GM12878 (cell line): ENCODE results near the gene TASOR. TPM values are rescaled to one million over a fixed set of nuclear protein-coding genes. Genes with fewer than 3 reads are reported as not detected.

Experiments
- CBX5 ChIP-seq: sonication (generic); IDR thresholded peaks from 2 replicates; pipeline ENCODE4 v1.6.1; 2016; ENCODE audit warnings: low read depth, moderate library complexity, mild to moderate bottlenecking, inconsistent platforms
- CHD1 ChIP-seq: IDR thresholded peaks from 2 replicates; pipeline ENCODE4 v1.6.1; 2012; ENCODE audit warnings: low read depth, low read length, improper control_type of control experiment
- CREB1 ChIP-seq: IDR thresholded peaks from 2 replicates; pipeline ENCODE4 v1.6.1; 2012; ENCODE audit warnings: low read depth, mild to moderate bottlenecking, inconsistent platforms
- CREM ChIP-seq: IDR thresholded peaks from 2 replicates; pipeline ENCODE4 v1.6.1; 2014; ENCODE audit warnings: antibody characterized with exemption, low read depth
- EGR1 ChIP-seq, 2 experiments: IDR thresholded peaks; 1 replicate in 1 of 2; 2 replicates in 1 of 2; pipeline ENCODE4 v1.6.1; 2011 to 2012; ENCODE audit warnings: low read depth in 2 of 2, low read length in 2 of 2, borderline replicate concordance in 1 of 2, mild to moderate bottlenecking in 1 of 2, moderate library complexity in 1 of 2
- EP300 ChIP-seq, 2 experiments: fragments of 150-350 bp in 1 of 2; IDR thresholded peaks; 2 replicates each; pipeline ENCODE4 v1.6.1; 2011 to 2012; ENCODE audit warnings: low read depth in 2 of 2, low read length in 2 of 2, borderline replicate concordance in 1 of 2, improper control_type of control experiment in 1 of 2, inconsistent platforms in 1 of 2; ENCODE audit not compliant: control insufficient read depth in 1 of 2
- JUND ChIP-seq: IDR thresholded peaks from 2 replicates; pipeline ENCODE4 v1.6.1; 2012; ENCODE audit warnings: low read depth, mild to moderate bottlenecking, low read length, improper control_type of control experiment, moderate library complexity
- KLF5 ChIP-seq: fragments of 450-650 bp; IDR thresholded peaks from 2 replicates; pipeline ENCODE4 v1.6.1; 2014; ENCODE audit warnings: mild to moderate bottlenecking; ENCODE audit not compliant: partially characterized antibody
- PAX5 ChIP-seq: IDR thresholded peaks from 2 replicates; pipeline ENCODE4 v1.6.1; 2011; ENCODE audit warnings: low read depth, low read length, borderline replicate concordance
- PML ChIP-seq: IDR thresholded peaks from 2 replicates; pipeline ENCODE4 v1.6.1; 2012; ENCODE audit warnings: low read length, inconsistent platforms
- POLR2A ChIP-seq: IDR thresholded peaks from 2 replicates; pipeline ENCODE4 v1.6.1; 2011; ENCODE audit warnings: low read depth, mild to moderate bottlenecking, low read length
- POLR2AphosphoS2 ChIP-seq: IDR thresholded peaks from 2 replicates; pipeline ENCODE4 v1.6.1; 2011; ENCODE audit warnings: low read depth, mild to moderate bottlenecking, low read length, improper control_type of control experiment, moderate library complexity
- POLR2AphosphoS5 ChIP-seq: IDR thresholded peaks from 2 replicates; pipeline ENCODE4 v1.6.1; 2011; ENCODE audit warnings: mild to moderate bottlenecking, low read length, inconsistent platforms
- RCOR1 ChIP-seq: conservative IDR thresholded peaks from 2 replicates; pipeline ENCODE4 v1.6.1; 2012; ENCODE audit warnings: low read depth, low read length, improper control_type of control experiment
- SREBF2 ChIP-seq: IDR thresholded peaks from 2 replicates; pipeline ENCODE4 v1.6.1; 2012; ENCODE audit warnings: mild to moderate bottlenecking, low read length
- SUPT20H ChIP-seq: IDR thresholded peaks from 2 replicates; pipeline ENCODE4 v1.6.1; 2011; ENCODE audit warnings: low read depth, mild to moderate bottlenecking, low read length, moderate library complexity, borderline replicate concordance; ENCODE audit not compliant: control insufficient read depth
- TARDBP ChIP-seq: IDR thresholded peaks from 2 replicates; pipeline ENCODE4 v1.6.1; 2016; ENCODE audit warnings: borderline replicate concordance
- TCF3 ChIP-seq: IDR thresholded peaks from 2 replicates; pipeline ENCODE4 v1.6.1; 2012; ENCODE audit warnings: low read depth, mild to moderate bottlenecking, low read length, borderline replicate concordance; ENCODE audit not compliant: insufficient read depth
- YY1 ChIP-seq: IDR thresholded peaks from 2 replicates; pipeline ENCODE4 v1.6.1; 2011; ENCODE audit warnings: low read depth, mild to moderate bottlenecking, low read length
- polyA plus RNA-seq, 11 experiments: library from polyadenylated mRNA; depleted of rRNA in 4 of 11; unstranded in 6 of 11; stranded (reverse) in 5 of 11; fragments of >200 nt; fragmentation: Nextera tagmentation in 4 of 11; fragmentation: Illumina TruSeq in 1 of 11; extraction: Ambion mirVana in 4 of 11; extraction: Trizol in 1 of 11; gene quantifications; 1 replicate in 1 of 11; 2 replicates in 10 of 11; pipeline versions ENCODE4 v1.2.1 to v1.2.3, GENCODE V29; 2011 to 2016; ENCODE audit warnings: inconsistent platforms in 2 of 11, missing spikeins in 2 of 11, low read depth in 1 of 11
- total RNA-seq, 4 experiments: library from RNA; depleted of rRNA in 3 of 4; stranded (reverse); fragments of >200 nt in 3 of 4; fragmentation: Illumina TruSeq in 1 of 4; extraction: Trizol in 1 of 4; gene quantifications; 2 replicates each; pipeline versions ENCODE4 v1.2.1 to v1.2.3, GENCODE V29; 2013 to 2021
- TF ChIP-seq, protein P1 (sequence below): IDR thresholded peaks from 2 replicates; pipeline ENCODE4 v1.6.1; 2012; ENCODE audit warnings: low read depth, low read length, improper control_type of control experiment
- TF ChIP-seq, protein P2 (sequence below): fragments of 450-650 bp; IDR thresholded peaks from 2 replicates; pipeline ENCODE4 v1.6.1; 2018; ENCODE audit warnings: mild to moderate bottlenecking, low read depth, moderate library complexity; ENCODE audit not compliant: partially characterized antibody
- TF ChIP-seq, protein P3 (sequence below): fragments of 450-650 bp; IDR thresholded peaks from 2 replicates; pipeline ENCODE4 v1.6.1; 2016; ENCODE audit warnings: mild to moderate bottlenecking
- TF ChIP-seq, protein P4 (sequence below): fragments of 450-650 bp; IDR thresholded peaks from 2 replicates; pipeline ENCODE4 v1.6.1; 2017; ENCODE audit warnings: mild to moderate bottlenecking, moderate library complexity

Gene TASOR
- total and polyA plus RNA-seq, 10 of the 15 experiments (the other 5 are each of a cell fraction or from before 2014, with no cell fraction given) = 29.6 to 95.1 (median 52.6) TPM

DNA sequence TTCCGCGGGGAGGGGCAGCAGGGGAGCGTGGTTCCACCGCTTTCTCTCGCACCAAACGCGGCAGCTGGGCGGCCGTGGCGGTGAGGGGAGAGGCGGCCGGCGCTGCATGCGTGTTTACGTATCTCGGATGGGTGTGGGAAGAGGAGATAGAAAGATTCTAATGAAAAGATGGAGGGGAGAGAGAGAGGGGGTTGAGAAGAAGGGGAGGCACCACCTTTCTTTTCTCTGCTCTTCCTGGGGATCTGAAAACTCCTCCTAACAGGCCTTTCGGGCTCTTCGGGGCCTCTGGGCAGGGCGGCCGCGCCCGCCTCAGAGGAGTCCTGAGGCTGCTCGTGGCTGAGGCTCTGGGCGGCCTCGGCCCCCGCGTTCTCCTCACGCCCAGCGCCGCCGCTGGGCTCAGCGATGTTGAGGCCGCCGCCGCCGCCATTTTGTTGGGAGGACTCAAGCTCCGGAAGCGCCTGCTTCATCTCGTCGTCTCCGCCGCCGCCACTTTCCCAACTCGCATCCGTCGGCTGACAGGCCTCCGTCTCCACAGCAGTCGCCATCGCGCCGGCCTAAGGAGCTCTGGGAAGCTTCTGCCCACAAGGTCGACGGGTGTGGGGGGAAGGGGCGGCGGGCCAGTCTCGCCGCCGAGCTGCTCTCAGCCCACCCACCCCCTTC lies 473 bp downstream of the TASOR start (continued):
- TF ChIP-seq EP300 (IDR thresholded peaks at IDR 0.05; ENCODE audit: borderline replicate concordance in 1 of 2, control insufficient read depth in 1 of 2, low read depth in 2 of 2, low read length in 2 of 2) = 0 out of 4 replicates have a peak, but pooled peaks of 1 of the 2 experiments have one; percentile 11
- no peak for TF ChIP-seq SUPT20H
- peak in 1 of 2 experiments; percentile 33; a peak in 1 of 3 replicates for TF ChIP-seq EGR1 (IDR thresholded peaks at IDR 0.05; ENCODE audit: borderline replicate concordance in 1 of 2, low read depth in 2 of 2, low read length in 2 of 2)
- peak; percentile 55; the same call in 1 of the 2 replicates for TF ChIP-seq PAX5
- no peak for TF ChIP-seq KLF5
- peak; percentile 71; the same call in 1 of the 2 replicates for TF ChIP-seq CBX5
- peak; percentile 96 for TF ChIP-seq YY1
- TF ChIP-seq JUND = no peak
- TF ChIP-seq, protein P1, sequence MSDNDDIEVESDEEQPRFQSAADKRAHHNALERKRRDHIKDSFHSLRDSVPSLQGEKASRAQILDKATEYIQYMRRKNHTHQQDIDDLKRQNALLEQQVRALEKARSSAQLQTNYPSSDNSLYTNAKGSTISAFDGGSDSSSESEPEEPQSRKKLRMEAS = peak; percentile 8
- TF ChIP-seq POLR2AphosphoS5 = peak; percentile 71
- no peak for TF ChIP-seq TARDBP
- TF ChIP-seq PML = peak; percentile 80; the same call in 1 of the 2 replicates
- TF ChIP-seq SREBF2 = no peak
- TF ChIP-seq RCOR1 = 0 out of 2 replicates have a peak, but pooled peaks have one; percentile 9
- TF ChIP-seq, protein P2, sequence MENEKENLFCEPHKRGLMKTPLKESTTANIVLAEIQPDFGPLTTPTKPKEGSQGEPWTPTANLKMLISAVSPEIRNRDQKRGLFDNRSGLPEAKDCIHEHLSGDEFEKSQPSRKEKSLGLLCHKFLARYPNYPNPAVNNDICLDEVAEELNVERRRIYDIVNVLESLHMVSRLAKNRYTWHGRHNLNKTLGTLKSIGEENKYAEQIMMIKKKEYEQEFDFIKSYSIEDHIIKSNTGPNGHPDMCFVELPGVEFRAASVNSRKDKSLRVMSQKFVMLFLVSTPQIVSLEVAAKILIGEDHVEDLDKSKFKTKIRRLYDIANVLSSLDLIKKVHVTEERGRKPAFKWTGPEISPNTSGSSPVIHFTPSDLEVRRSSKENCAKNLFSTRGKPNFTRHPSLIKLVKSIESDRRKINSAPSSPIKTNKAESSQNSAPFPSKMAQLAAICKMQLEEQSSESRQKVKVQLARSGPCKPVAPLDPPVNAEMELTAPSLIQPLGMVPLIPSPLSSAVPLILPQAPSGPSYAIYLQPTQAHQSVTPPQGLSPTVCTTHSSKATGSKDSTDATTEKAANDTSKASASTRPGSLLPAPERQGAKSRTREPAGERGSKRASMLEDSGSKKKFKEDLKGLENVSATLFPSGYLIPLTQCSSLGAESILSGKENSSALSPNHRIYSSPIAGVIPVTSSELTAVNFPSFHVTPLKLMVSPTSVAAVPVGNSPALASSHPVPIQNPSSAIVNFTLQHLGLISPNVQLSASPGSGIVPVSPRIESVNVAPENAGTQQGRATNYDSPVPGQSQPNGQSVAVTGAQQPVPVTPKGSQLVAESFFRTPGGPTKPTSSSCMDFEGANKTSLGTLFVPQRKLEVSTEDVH = no peak
- peak; percentile 38 for TF ChIP-seq CREM
- TF ChIP-seq TCF3 = 0 out of 2 replicates have a peak, but pooled peaks have one; percentile 62
- no peak for TF ChIP-seq CHD1
- peak; percentile 72; the same call in 1 of the 2 replicates for TF ChIP-seq POLR2AphosphoS2
- TF ChIP-seq, protein P3, sequence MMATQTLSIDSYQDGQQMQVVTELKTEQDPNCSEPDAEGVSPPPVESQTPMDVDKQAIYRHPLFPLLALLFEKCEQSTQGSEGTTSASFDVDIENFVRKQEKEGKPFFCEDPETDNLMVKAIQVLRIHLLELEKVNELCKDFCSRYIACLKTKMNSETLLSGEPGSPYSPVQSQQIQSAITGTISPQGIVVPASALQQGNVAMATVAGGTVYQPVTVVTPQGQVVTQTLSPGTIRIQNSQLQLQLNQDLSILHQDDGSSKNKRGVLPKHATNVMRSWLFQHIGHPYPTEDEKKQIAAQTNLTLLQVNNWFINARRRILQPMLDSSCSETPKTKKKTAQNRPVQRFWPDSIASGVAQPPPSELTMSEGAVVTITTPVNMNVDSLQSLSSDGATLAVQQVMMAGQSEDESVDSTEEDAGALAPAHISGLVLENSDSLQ = no peak
- peak; percentile 29; the same call in 1 of the 2 replicates for TF ChIP-seq CREB1
- TF ChIP-seq, protein P4, sequence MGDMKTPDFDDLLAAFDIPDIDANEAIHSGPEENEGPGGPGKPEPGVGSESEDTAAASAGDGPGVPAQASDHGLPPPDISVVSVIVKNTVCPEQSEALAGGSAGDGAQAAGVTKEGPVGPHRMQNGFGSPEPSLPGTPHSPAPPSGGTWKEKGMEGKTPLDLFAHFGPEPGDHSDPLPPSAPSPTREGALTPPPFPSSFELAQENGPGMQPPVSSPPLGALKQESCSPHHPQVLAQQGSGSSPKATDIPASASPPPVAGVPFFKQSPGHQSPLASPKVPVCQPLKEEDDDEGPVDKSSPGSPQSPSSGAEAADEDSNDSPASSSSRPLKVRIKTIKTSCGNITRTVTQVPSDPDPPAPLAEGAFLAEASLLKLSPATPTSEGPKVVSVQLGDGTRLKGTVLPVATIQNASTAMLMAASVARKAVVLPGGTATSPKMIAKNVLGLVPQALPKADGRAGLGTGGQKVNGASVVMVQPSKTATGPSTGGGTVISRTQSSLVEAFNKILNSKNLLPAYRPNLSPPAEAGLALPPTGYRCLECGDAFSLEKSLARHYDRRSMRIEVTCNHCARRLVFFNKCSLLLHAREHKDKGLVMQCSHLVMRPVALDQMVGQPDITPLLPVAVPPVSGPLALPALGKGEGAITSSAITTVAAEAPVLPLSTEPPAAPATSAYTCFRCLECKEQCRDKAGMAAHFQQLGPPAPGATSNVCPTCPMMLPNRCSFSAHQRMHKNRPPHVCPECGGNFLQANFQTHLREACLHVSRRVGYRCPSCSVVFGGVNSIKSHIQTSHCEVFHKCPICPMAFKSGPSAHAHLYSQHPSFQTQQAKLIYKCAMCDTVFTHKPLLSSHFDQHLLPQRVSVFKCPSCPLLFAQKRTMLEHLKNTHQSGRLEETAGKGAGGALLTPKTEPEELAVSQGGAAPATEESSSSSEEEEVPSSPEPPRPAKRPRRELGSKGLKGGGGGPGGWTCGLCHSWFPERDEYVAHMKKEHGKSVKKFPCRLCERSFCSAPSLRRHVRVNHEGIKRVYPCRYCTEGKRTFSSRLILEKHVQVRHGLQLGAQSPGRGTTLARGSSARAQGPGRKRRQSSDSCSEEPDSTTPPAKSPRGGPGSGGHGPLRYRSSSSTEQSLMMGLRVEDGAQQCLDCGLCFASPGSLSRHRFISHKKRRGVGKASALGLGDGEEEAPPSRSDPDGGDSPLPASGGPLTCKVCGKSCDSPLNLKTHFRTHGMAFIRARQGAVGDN = 0 out of 2 replicates have a peak, but pooled peaks have one; percentile 31
- peak; percentile 84 for TF ChIP-seq POLR2A
